ENCODE results near the gene HLA-DQB1.

The HLA-DQB1 gene

DNA sequence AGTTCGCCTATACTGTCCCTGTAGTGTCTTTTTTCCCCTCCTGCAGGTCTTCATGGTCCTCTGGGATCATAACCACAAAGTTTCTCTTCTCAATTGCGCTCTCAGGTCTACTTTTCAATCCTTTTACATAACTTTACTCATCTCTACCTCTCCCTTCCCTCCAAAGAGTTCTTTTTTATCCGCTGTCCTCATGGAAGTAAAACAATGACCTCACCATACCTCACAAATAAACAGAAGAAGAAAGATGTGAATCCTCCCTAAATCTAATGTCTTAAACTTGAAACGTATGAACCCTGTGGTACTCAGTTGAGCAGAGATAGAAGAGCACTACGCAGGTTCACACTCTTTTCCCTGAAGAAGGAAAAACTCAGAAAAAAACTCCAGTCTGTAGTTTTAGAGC lies 41.3 kb downstream of the HLA-DQB1 start:
- no peak for DNase-seq (ENCODE audit: low spot score)

DNA sequence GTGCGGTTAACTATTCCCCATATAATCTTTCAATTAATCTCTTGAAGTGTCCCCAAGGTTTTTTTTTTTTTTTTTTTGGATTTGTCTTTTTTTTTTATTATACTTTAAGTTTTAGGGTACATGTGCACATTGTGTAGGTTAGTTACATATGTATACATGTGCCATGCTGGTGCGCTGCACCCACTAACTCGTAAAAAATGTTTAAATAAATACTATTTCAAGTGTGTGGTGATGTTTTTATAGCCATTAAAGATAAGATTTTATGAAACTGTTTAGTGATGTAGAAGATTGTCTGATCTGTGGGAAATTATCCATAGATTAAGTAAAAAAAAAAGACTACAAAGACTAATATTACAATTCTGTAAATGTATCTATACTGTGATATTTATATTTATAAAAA lies 41.9 kb downstream of the HLA-DQB1 start:
- DNase-seq (ENCODE audit: low spot score), result no peak

DNA sequence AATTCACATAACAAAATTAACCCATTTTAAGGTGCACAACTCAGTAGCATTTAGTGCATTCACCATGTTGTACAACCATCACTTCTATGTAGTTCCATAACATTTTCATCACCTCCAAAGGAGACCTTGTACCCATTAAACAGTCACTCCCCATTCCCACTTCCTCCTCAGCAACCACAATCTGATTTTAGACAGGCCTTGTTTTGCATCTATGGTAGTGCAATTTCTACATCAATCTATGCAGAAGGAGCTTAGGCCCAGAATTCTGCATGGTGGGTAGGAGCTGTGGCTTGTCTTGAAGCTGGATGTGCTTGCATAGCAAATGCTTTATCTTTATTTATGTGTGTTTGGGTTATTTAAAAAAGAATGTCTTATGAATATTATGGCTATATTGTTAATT lies 42.8 kb downstream of the HLA-DQB1 start:
- no peak for DNase-seq (ENCODE audit: low spot score)

DNA sequence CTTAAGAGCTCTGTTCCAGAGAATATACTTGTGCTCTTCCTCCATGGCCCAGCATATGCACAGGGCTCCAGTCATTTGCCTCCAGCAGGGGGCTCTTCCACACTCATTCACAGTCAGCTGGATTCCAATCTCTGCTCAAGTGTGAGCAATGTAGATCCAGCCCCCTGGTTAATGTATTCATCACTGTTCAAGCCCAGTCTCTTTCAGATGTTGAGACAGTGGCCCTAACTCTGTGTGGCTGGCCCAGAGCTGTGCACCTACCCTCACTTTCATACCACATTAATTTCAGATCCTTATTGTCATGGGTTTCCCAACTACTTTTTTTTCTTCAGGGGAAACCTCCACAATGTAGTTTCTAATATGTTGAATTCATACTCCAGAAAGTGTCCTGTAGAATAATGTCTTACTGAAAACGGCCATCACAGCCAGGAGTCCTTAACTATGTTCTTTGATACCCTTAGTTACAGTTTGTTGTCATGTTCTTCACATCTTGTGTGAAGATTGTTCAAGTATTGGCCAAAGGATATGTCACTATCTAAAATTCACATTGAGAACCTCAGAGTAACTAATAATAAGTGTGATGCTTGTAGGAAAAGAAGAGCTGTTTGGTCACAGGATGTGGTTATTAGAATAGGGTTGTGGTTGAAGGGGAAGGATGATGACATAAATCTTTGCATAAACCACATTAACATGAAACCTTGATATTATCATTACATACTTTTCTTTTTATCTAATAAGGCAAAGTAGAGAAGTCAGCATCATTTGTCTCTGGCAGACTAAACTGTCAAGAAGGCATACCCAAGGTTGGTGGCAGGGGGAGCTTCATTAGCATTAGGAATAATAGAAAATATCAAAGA lies 43.7 kb downstream of the HLA-DQB1 start:
- DNase-seq (ENCODE audit: low spot score), result no peak

DNA sequence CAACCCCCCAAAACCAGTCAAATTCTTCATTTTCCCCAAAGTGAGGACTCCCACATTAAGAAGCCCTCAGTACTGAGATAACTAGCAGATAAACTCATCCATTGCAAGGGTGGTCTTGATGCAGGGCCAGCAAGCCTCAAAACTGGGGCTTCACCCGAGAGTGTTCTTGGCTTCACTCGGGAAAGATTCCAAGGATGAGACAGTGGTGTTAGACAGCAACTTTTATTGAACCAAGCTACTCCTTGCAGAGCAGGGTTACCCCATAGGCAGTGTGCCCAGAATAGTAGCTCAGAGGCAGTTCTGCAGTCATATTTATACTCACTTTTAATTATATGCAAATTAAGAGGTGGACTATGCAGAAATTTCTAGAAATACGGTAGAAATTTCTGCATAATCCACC lies 45.1 kb downstream of the HLA-DQB1 start:
- no peak for DNase-seq (ENCODE audit: low spot score)

DNA sequence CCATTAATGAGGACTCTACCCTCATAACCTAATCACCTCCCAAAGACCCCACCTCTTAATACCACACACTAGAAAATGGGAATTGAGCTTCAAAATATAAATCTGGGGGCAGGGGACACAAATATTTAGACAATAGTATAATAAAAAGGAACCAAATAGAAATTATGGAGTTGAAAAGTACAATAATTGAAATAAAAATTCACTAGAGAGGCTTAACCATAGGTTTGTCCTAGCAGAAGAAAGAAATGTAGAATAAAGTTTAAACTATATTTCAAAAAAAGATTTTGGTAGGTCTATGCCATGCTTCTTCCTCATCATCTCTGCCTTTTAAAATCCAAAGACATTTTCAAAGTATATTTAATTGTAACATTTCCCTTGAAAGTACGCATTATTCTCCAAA lies 48.7 kb downstream of the HLA-DQB1 start:
- no peak for DNase-seq (ENCODE audit: low spot score)

DNA sequence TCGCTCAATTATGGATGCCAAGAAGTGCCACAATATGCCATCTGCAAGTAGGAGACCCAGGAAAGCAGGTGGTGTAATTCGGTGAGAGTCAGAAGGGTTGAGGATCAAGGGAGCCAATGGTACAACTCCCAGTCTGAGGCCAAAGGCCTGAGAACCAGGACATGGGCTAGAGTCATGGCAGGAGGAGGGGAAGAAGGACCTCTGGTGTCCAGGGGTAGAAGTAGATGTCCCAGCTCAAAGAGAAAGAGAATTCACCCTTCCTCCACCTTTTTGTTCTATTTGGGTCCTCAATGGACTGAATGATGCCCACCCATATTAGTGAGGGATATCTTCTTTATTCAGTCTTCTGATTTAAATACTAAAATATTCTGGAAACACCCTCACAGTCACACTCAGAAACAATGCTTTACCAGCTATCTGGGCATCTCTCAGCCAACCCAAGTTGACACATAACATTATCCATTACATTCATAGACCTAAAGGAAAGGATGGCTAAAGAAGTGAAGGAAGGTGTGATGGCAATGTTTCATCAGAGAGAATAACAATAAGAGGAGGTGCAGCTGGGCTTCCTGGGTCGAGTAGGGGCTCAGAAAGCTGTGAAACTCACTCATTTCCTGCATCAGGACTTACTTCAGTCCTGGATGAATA lies 50.4 kb downstream of the HLA-DQB1 start:
- no peak for DNase-seq (ENCODE audit: low spot score)

DNA sequence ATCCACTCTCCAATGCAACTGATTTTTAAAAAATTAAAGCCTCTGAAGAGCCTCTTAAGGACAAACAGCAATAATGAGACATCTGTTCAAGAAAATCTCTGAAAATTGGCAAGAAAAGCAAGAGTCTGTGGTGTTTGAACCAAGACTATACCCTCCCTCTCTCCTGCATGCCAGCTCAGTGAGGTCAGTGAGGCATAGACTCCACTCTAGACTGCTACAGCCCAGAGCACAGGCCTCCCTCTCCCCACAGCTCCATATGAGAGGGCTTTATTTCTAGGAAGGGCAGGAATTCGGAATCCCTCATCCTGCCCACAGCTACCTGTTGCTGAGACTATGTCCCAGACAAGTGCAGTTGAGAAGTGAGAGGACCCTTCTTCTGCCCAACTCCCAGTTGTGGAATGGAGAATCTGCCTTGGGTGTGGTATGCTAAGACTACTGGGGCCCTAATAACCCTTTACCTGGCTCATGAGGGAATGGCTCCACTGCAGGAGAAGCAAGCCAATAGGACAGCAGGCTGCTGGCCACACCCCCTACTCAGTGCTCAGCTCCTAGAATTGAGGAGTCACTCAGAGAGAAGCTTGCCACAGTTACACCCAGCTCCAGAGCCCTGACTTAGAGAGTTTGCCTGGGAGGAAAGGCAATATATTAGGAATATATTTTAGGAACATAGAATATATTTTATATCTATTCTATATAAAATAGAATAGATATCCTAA lies 51.9 kb downstream of the HLA-DQB1 start:
- no peak for DNase-seq (ENCODE audit: low spot score)

DNA sequence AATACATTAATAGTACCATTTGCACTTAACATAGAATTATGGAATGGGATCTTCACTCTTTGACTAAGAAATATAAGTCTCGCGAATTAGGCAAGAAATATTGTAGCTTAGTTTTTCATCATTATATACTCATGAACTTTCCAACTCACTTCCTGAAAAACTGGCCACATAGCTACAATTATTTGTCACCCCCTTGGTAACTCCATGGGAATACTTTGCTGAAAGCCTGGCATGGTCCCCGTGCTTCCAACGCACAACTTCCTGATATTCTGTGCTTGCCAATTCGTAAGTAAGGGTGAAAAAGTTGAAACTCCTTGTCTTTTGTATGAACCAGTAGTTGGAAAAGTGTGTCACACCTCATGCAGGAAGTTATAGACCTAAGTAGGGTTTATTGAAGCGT lies 53.0 kb downstream of the HLA-DQB1 start:
- no peak for DNase-seq (ENCODE audit: low spot score)

DNA sequence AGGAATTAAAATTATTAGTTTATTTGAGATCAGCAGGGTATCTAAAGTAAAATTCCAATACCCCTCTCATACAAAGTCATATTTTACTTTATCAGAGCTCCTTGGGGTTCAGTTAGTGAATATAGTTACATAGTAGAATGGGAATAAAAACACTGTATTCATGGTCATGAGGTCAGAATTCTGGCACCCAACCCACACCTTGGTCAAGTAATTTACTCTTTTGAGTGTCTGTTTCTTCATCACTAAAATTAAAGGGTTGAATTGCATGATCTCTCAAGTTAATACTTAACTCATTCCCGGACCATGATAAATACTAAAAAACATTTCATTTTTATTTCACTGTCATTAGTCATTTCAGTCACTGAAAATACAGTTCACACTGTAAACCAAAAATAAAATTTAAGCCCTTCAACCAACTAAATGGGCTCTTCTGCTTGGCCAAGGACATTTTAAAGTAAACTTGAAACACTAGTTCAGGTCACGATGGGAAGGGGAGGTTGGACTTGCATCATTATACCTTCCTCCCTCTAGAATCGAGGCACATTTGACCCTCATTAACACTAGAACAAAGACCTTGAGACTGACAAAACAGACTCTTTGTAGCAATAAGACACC lies 55.7 kb downstream of the HLA-DQB1 start:
- no peak for DNase-seq (ENCODE audit: low spot score)

DNA sequence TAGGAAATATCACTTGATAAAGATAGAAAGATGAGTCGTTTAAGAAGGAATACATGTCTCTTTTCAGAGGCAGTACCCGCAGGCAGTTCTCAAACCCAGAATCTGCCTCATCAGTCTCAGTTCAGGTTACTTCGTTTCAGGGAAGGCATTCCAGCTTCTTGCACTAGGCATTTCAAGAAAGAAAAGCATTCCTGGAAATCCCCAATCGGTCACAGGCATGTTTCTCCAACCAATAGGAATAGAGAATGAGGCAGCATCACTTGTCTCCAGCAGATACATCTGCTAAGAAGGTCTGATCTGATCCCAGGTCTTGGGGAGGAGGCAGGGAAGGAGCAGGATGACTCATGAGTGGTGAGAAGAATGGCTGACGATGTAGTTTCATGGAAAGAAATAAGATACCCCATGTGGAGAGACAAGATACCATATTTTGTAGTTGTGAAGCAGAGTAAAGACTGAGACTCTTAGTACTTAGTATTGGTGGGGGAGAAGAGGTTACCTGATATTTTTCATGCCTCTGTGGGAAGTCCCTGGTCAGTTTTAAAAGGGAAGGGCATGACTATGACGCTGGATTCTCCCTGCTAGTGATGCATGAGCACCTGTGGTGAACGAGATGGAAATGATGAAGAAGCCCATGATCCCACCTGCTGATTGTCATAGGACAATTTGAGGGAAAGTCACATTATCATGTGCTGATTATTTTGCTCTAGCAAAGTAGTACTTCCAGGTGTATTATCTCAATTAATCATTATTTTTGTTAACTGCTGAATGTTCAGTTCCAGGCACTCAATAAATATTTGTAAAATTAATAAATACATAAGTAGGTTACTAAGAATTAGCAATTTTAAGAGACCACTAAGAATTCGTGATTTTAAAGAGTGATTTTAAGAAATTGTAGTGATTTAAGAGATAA lies 56.5 kb downstream of the HLA-DQB1 start:
- DNase-seq (ENCODE audit: low spot score), result peak; percentile 63
